Right forelimb (tissue), 1 donor: ENCODE data around the gene PCCA.
A peak's percentile ranks its signal among the peaks of the same experiment; 100 is the strongest.
"Not testable (repeated sequence)": the region's sequence is repeated elsewhere in the genome, so short reads cannot be mapped to it uniquely, and the experiment has no call there.

Experiments
- DNase-seq: peaks from one replicate; pipeline ENCODE4 v3.0.0-alpha.2; 2018

PCCA gene

DNA sequence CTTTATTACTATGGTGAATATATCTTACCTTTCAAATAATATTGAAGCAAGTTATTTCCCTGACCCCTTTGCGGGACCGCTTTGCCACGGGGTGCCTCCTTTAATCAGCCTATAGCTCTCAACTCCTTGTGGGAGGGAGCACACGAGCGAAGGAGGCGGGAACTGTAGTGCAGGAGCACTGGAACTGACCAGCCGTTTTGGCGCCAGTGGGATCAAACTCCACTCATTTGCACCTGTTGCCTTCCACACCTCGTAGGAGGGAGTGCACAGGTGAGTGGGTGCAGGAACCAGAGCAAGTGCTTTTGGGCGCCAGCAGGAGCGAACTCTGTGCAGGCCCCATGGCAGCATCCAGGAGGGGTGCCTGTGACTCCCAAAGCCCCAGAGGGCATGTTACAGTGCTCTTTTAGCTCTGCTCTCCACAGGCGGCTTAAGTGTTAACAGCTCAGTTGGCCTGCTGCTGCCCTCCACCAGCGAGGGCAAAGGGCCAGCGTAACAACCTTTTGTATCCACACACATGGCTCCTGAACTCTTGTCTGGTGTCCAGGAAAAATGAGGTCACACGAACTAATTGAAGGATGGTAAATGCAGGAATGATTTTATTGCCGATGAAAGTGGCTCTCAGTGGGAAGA, 292.8 kb downstream of the PCCA start:
- no peak for DNase-seq

DNA sequence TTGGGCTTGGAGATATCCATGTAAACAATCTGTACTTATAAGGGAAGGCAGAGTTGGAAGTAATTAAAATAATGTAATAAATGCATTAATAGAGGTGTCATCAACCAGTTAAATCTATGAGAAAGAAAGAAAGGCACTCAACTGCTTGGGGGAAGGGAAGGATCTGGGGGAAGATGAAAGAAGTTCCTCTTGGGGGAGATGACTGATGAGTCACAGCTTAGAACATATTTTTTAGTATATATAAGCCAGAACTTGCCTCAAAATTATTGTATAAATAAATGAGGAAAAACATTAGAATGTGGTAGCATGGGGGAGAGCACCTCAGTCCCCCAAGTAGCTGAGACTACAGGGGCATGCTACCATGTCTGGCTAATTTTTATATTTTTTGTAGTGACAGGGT, 293.9 kb downstream of the PCCA start:
- no peak for DNase-seq

DNA sequence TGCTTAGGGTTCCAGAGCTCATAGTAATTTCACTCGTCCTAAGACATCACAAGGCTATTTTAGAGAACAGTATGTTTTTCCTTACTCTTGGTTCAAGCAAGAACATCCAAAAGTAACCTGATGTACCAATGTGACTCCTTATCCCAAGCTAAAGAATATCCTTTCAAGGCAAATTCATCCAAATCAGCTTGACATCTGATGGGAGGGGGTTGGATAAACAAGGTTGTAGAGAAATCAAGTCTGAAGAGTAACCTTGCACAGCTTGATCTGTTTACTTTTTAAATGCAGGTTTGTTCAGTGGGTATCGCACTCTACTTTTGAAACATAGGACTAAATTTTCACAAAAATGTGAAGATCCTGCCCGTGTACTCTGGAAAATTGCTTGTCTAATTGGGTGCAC, 298.5 kb downstream of the PCCA start:
- DNase-seq: no peak

DNA sequence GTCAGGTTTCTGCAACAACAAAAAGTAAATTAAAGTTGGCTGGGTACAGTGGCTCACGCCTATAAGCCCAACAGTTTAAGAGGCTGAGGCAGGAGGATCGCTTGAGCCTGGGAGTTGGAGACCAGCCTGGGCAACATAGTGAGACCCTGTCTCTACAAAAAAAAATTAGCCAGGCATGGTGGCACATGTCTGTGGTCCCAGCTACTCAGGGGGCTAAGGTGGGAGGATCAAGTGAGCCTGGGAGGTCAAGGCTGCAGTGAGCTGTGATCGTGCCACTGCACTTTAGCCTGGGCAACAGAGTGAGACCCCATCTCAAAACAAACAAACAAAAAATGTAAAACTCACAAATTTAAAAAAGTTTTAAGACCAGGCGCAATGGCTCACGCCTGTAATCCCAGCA, 299.3 kb downstream of the PCCA start:
- not testable (repeated sequence) for DNase-seq

DNA sequence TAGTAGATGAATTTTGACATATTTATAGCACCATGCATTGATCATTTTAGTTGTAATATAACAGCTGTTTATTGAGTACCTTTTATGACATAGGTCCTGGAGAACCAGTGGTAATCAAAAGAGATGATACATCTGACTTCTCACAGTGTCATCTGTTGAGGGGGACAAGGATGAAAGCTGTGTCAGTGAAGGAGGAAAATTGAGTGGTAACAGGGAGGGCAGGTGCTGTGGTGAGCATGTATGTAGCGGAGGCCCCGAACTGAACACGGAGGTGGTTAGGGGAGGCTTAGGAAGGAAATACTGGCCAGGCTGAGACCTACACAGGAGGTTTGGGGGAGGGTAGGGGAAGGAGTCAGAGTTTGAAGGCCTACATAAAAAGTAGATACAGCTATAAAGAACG, 300.0 kb downstream of the PCCA start:
- no peak for DNase-seq

DNA sequence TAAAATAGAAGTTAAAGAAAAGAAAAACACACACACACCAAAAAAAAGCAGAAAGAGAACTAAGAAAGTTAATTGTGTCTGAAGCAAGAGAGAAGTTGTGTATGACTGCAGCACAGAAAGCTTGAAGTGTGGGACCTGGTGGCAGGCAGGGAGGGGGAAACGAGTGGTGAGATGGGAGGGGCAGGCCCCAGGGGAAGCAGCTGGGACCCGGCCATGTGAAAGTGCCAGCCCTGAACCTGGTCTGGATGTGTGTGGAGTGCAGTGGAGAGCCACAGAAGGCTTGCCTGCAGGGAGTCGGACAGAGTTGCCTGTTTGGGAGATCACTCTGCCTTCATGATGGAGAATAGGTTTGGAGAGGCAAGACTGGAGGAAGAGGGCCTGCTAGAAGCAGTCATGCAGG, 300.7 kb downstream of the PCCA start:
- DNase-seq: no peak

DNA sequence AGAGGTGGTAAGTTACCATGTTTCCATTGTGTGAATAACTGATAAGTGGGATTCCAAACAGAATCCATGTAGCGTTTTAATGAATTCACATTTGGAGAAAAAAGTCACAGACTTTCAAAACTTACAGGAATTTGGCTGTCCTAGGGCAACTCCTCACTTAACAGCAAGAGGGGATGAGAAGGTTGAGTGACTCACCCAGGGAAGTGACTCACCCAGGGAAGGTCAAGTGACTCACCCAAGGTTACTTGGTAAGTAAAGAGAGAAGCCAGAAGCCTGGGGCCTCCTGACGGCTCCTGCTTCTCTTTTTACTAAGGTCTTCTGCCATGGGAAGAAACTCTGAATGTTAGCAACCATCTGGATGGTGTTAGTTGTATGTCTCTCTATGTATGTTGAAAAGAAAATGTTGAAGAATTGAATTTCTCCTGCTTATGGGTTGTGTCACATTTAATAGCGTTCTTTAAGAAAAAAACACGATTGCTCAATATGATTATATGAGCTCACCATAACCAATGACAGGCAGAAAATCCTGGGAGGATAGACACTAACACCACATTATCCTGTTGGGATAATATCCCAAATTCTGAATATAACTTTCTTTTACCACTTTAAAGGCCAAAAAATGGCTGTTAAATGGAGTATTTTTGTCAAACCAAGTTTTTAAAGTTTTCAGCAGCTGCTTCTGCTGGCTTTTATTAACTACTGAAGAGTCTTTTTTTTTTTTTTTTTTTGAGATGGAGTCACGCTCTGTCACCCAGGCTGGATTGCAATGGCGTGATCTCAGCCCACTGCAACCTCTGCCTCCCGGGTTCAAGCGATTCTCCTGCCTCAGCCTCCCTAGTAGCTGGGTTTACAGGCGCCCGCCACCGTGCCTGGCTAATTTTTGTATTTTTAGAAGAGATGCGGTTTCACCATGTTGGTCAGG, 304.1 kb downstream of the PCCA start:
- DNase-seq: peak; percentile 47

DNA sequence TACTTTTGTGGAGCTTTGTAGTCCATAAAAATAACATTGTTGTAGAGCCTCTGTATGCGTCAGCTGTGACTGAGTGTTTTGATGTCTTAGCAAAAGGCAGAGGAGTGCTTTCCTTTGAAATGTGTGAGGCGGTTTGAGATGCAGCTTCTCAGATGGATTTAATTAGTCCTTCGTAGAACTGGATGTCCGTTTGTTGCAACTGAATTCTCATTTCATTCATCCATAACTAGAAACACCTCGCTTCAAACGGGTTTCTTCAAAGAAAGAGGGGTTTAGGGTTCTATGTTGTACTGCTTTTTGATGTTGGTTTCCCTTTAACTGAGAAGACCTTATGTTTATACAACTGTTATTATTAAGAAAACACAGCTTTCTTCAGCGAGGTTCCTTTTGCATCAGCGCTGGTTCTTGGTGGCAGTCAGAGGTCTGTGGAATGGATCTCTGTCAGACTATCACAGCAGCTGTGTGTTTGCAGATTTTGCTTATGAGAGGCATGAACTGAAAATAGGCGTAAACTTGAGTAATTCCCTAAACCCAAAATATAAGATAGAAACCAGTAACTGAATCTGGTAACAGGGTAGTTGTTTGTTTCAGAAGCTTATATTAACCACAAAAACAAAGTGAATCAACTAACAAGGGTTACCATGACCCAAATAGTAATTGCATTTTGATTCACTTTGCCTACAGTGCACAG, 305.3 kb downstream of the PCCA start:
- no peak for DNase-seq

DNA sequence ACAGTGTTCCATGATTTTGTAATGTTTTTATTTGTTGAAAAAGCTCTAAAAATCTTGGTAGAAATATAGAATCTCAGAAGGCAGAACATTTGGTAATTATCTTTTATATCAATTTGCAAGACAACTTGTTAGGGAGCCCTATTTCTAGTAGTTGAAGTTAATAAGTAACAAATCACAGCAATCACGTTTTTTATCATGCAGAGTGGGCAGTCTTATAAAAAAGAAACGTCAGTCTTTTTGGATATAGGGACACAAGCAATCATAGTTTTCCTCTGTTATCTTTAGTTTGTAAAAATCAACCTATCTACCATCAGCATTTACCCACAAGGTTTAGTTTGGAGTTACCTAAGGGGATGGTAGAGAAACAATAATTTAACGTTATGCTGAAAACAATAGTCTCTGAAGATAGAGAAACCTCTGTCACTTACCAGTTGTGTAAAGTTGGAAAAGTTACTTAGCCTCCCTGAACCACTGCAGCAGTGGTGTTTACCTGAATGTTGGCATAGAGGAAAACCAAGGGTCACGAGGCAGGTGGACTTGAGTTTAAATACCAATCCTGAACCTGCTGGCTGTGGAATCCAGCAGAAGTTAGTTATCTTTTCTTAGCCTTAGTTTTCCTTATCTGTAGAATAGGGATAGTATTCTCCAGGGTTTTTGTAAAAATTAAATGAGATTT, 306.9 kb downstream of the PCCA start:
- DNase-seq: no peak

DNA sequence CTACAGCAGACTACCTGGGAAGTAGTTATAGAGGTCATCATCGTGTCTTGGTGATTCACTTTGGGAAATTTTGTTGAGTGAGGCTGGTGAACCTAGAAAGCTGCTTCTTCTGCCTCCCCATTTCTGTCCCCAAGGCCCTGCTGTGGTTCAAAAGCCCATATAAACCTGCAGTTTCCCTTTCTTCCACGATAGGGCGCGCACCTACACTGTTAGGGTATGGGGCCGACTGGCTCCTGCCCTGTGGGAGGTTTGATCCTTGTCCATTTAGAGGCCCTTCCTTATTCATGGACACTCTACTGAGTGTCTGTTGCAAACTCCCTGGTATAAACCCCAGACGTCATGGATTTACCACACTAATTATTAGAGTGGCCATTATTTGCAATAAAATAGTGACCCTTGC, 307.9 kb downstream of the PCCA start:
- no peak for DNase-seq

DNA sequence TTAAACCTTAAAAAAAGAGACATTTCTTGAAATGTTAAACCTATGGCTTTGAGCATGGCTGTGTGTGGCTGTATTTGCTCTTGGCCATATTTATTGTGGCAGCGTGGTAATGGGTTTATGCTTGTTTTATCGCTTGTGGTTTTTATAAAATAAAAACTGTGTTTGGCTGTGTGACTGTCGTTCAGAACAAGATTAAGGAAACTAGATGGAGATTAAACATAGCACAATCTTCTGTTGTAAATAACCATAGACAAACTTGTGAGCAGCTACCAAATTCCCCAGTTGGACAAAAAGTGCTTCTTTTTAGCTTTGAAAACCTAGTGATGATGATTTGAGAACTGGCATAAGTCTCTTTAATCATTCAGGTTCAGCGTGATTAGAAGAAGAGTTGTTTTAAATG, 308.7 kb downstream of the PCCA start:
- DNase-seq: no peak

DNA sequence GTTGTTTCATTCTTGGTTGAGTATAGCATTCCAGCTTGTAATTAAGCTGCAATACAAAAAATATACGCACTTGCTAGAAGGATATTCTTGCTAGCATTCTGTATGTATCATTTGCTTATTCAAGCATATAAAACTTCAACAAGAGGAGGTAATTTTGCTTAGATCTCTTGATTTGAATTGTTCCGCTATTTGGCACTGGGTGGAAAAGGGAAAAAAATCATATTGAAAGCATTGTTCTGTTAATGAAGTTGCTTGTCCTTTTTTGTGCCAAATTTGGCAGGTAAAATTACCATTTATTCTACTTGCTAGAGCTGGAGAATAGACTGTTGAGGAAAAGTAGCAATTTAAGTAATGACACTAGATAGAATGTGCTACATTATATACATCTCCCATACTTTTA, 309.5 kb downstream of the PCCA start:
- no peak for DNase-seq

DNA sequence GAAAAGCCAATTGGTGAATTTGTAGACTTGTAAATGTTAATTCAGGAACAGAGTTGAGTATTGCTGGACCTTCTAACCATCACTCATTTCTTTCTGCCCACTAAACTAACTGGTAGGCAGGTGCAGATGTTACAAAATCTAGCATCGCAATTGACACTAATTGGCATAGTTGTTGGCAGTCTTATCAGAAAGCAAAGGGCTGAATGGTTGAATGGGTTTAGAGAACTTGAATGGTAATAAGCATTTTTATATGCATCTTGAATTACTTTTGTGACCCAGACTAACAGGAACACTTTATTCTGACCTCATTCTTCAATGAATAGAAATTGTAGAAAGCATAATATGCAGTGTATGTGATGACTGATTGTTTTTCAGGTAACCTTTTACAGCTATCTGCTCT, 310.6 kb downstream of the PCCA start:
- DNase-seq: no peak

DNA sequence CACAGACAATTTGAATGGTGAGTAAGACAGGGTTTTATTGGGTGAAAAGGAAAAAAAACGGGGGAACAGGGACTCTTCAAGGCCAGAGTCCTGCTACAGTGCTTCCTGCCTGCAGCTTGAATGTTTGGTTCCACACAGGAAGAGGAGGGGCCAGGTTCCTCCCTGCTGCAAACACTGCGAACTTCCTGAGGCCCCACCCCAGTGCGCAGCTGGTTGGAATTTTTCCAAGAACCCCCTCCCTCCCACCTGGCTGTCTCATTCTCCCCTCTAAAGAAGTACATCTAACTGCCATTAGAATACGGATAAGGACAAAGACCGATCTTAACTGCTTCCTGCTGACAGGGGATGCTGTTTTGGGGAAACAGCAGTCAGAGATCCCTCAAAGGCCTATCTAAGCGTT, 314.8 kb downstream of the PCCA start:
- DNase-seq: no peak

DNA sequence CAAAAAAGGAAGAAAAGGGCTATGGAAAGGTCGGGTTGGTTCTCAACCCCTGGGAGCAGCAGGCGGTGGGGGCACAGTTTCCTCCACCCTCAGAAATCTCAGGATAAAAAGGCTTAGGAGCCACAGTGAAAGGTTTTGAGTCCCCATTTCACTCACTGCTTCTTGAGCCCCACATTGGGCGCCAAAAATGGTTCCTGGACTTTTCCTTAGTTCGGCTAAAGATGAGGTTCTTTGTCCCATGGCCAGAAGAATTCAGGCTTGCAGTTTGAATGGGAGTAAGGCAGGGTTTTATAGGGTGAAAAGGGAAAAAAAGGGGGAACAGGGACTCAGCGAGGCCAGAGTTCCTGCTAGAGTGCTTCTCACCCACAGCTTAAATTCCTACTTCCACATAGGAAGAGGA, 320.2 kb downstream of the PCCA start:
- no peak for DNase-seq

DNA sequence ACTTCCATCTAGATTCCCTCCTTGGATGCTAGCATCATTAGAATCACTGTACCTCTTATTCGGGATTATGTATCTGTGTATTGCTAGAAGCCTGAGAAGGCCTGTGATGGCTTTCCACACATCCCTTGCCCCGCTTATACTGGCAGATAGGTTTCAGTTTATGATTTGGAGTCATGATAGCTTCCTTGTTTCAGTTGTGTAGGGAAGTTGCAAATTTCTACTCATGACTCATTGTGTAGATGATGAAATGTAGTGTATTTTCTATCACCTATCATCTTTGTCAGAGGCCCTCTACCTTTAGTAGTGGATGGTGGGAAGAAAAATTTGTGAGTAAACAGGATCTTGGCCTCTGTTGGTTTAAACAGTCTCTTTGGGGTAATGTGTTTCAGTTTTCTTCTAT, 334.5 kb downstream of the PCCA start:
- no peak for DNase-seq

DNA sequence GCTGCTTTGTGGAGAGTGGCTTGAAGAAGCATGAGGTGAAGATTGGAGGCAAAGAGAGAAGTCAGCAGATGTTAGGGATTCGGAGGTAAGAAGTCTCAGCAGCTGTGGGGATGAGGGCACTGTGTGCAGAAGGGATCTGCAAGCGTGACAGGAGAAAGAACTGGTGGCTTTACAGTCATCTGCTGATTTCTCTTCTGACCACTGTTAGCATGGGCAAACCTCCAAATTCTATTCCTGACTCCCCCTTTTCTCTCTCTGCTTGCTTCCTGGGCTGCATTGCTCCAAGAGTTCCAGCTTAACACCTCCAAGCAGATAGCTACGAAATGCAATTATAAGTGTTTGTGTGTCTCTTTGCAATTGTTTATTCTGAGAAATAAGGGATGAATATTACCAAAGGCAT, 340.1 kb downstream of the PCCA start:
- no peak for DNase-seq

DNA sequence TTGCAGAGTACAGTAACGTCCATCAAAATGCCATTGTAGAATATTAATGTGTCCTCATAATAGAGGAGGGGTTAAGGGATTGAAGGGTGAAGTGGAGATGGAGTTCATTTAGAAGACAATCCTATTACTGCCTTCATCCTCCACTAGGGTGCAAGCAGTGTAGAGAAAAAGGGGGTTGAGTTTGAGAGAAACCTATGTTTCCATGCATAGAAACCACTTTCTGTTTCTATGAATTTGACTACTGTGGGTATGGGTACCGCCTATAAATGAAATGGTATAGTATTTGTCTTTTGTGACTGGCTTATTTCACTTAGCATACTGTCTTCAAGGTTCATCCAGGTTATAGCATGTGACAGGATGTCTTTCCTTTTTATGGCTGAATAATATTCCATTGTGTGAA, 343.7 kb downstream of the PCCA start:
- no peak for DNase-seq

DNA sequence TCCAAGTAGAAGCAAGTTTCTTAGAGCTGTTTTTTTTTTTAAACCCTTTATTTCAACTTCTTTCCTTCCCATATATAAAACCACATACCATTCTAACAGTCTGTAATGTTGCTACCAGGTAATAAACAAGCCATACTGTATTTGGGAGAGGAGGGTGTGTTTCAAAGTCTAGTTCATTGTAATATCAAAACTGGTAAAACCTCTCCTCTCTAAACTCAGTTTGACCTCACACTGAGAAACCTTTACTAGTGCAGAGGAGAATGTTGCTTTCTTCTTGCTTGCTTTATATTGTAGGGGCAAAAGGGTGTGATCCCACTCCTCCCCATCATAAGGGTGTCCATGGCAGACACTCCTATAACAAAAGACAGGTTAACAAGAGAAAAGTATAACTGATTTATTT, 344.6 kb downstream of the PCCA start:
- DNase-seq: no peak

DNA sequence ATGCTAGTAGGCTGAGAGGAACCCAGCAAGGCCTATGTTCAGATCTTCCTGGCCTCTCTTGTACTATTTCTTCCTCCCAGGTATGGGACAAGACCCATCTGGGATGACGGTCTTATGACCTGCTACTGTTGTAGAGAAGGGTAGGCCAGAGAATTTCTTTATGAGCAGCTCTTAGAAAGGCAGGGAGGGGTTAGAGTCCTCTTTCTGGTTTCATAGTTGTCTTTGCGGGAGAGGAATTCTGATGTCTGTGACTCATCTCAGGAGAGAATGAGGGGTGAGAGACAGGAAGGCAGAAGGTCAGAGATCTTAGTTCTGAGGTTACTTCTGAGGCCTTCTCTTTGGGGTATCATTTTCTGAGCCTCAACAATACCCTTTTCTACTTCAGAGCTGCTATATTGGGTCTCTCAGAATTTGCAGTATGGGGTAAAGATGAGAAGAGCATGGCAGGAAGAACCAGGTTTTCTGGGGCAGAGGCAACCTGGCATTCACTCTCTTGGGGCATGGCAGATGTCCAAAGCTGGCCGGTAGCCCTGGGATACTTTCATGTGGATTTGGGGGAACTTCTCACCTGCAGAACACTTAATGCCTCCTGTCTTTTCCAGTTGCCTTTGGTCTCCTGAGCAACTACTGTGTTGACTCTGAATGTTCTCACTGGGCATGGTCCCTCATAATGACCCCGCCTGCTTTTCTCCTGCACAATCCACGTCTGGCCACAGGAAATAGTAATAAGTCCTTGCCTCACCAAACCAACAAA, 345.3 kb downstream of the PCCA start:
- no peak for DNase-seq

DNA sequence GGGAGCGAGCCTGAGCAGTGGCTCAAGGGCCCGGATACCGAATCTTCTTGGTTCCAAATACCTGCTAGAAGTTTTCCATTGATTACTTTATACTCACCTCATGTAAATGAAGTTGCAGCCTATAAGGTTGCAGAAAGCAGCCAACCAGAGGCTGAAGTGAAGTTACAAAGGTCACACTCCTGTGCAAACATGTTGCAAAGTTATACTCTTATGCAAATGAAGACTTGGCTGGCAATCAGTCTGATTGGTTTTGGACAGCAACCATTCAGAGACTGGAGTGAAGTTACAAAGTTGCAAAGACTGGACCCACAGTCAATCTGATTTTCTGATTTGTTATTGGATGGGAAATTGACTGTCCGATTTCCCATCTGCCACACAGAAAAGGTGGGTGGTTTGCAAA, 347.2 kb downstream of the PCCA start:
- DNase-seq: no peak

DNA sequence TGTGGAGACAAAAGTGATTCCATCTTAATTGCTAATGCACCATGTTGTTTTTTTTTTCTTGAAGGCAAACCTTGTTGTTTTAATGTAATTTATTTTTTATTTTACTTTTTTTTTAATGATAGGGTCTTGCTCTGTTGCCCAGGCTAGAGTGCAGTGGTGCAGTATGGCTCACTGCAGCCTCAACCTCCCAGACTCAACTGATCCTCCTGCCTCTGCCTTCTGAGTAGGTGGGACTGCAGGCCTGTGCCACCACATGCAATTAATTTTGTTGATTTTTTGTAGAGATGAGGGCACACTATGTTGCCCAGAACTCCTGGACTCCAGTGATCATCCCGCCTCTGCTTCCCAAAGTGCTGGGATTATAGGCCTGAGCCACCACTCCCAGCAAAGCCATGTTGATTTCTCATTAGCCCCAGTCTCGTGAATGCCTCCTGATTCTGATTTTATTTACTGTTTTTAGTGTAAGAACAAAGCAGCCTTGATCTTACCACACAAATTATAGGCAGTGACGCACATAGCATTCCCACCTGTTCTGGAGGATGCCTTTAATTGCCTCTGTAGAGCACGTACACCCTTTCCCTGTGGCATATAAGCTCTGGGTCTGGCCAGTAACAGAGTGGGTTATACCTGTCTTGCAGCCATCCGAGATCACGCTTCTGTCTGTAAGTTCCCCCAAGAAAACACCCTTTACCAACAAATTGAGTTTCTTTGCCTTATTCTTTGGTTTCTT, 349.3 kb downstream of the PCCA start:
- no peak for DNase-seq
